ENCODE data around the gene WBP2NL. TPM values are rescaled to one million over a fixed set of nuclear protein-coding genes. Genes with fewer than 3 reads are reported as not detected.

The WBP2NL gene
- total RNA-seq, 2 donors from 2014 or later = 1.3 TPM; not detected in 1

DNA sequence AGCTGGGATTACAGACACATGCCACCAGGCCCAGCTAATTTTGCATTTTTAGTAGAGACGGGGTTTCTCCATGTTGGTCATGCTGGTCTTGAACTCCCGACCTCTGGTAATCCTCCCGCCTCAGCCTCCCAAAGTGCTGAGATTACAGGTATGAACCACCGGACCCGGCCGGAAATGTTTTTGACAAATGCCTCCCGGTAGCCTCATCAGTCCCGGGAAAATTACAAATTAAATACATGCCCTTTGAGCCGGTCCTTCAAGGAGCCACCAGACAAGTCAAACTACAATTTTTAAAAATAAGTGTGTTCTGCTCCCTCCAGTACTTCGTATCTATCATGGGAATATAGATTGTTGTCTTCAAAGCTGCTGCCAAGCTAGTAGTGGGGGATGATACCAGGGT is 17.5 kb downstream of the WBP2NL start:
- no peaks in the 10 kb centered on the region for H3K4me1 ChIP-seq (ENCODE audit: control insufficient read depth in 1 of 2, low read depth in 2 of 2)
- no peak for ATAC-seq (ENCODE audit: insufficient number of reproducible peaks, low FRiP score, low read depth)

DNA sequence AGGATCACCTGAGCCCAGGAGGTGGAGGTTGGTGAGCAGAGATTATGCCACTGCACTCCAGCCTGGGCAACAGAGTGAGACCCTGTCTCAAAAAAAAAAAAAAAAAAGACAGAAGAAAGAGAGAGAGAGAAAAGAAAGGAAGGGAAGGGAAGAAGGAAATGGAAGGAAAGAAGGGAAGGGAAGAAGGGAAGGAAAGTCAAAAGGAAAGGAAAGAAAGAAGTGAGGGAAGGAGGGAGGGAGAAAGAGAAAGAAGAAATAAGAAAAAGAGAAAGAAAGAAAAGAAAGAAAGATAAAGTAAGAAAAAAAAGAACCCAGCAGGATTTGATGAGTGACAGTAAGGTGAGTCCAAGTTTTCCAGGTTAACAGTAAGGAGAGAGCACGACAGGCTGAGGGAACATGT is 19.6 kb downstream of the WBP2NL start:
- Histone ChIP-seq H3K36me3 (no peaks in the 10 kb centered on the region), H3K4me1 (ENCODE audit: control insufficient read depth in 1 of 2, low read depth in 2 of 2) (no peaks in the 10 kb centered on the region), H3K27ac (no peak overlapping the region), H3K9me3 (no peaks in the 10 kb centered on the region), H3K27me3 (replicated peaks; ENCODE audit: insufficient read depth) (no peaks in the 10 kb centered on the region), H3K4me3 (no peak overlapping the region)
- TF ChIP-seq, protein P1, sequence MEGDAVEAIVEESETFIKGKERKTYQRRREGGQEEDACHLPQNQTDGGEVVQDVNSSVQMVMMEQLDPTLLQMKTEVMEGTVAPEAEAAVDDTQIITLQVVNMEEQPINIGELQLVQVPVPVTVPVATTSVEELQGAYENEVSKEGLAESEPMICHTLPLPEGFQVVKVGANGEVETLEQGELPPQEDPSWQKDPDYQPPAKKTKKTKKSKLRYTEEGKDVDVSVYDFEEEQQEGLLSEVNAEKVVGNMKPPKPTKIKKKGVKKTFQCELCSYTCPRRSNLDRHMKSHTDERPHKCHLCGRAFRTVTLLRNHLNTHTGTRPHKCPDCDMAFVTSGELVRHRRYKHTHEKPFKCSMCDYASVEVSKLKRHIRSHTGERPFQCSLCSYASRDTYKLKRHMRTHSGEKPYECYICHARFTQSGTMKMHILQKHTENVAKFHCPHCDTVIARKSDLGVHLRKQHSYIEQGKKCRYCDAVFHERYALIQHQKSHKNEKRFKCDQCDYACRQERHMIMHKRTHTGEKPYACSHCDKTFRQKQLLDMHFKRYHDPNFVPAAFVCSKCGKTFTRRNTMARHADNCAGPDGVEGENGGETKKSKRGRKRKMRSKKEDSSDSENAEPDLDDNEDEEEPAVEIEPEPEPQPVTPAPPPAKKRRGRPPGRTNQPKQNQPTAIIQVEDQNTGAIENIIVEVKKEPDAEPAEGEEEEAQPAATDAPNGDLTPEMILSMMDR (IDR thresholded peaks at IDR 0.05) = no peak
- DNase-seq (ENCODE audit: low spot score) = no peak
- no peak for ATAC-seq (ENCODE audit: insufficient number of reproducible peaks, low FRiP score, low read depth)

More for the DNA sequence above, 17.5 kb downstream of the WBP2NL start:
- Histone ChIP-seq H3K36me3 (no peaks in the 10 kb centered on the region), H3K9me3 (peaks cover 3% of the 10 kb centered on the region), H3K27me3 (replicated peaks; ENCODE audit: insufficient read depth) (no peaks in the 10 kb centered on the region), H3K4me3 (no peak overlapping the region), H3K27ac (no peak overlapping the region)
- TF ChIP-seq, protein P1 (IDR thresholded peaks at IDR 0.05) = no peak
- DNase-seq (ENCODE audit: low spot score) = no peak

DNA sequence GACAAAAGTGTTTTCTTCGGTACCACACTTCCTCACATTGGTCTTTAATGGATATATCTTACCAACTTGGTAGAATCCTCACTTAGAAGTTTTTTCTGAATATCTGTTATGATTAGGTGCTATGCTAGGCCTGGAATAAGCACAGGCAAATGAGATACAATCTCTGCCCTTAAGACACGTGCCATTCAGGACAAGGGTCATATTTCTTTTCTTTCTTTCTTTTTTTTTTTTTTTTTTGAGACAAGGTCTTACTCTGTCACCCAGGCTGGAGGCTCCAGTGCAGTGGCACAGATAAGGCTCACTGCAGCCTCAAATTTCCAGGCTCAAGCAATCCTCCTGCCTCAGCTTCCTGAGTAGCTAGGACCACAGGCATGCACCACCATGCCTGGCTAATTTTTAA is 23.0 kb downstream of the WBP2NL start:
- no peaks in the 10 kb centered on the region for H3K36me3 ChIP-seq
- no peaks in the 10 kb centered on the region for H3K9me3 ChIP-seq
- H3K27ac ChIP-seq = no peak overlapping the region
- no peaks in the 10 kb centered on the region for H3K27me3 ChIP-seq (replicated peaks; ENCODE audit: insufficient read depth)
- DNase-seq (ENCODE audit: low spot score) (no peak), ATAC-seq (ENCODE audit: insufficient number of reproducible peaks, low FRiP score, low read depth) (no peak)
- H3K4me1 ChIP-seq (ENCODE audit: control insufficient read depth in 1 of 2, low read depth in 2 of 2) = no peaks in the 10 kb centered on the region
- TF ChIP-seq, protein P1 (IDR thresholded peaks at IDR 0.05) = no peak
- H3K4me3 ChIP-seq = no peak overlapping the region

DNA sequence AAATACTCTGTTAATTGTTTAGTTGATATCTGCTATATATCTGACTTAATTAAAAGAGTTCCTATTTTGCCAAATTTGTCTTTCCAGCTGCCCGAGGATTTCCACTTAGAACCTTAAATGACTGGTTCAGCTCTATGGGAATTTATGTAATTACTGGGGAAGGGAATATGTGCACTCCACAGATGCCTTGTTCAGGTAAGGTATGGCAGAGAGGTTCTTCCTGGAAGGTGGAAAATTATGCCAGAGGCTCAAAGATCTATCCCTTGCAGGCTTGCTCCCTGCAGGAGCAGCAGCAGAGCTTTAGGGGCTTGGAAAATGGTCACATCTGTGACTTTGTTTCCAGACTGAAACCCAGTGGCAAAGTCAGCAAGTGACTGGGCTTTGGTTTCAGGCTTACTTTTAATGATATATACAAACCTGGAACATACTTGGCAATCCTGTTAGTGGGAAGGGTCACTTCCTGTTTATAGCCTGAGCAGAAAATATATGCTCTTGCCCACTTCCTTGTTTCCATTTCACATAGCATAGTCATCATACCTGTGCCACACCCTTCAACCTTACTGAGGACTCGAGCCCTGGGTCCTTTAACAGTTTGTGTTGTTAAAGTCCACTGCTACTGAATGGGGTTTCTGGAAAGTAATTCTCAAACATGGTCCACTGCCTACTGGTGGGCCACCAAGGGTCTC is 23.7 kb downstream of the WBP2NL start:
- Histone ChIP-seq H3K4me3 (no peak overlapping the region), H3K27ac (no peak overlapping the region), H3K4me1 (ENCODE audit: control insufficient read depth in 1 of 2, low read depth in 2 of 2) (no peaks in the 10 kb centered on the region), H3K36me3 (no peaks in the 10 kb centered on the region), H3K9me3 (no peaks in the 10 kb centered on the region), H3K27me3 (replicated peaks; ENCODE audit: insufficient read depth) (no peaks in the 10 kb centered on the region)
- DNase-seq (ENCODE audit: low spot score) (no peak), ATAC-seq (ENCODE audit: insufficient number of reproducible peaks, low FRiP score, low read depth) (no peak)
- TF ChIP-seq, protein P1 (IDR thresholded peaks at IDR 0.05) = no peak

DNA sequence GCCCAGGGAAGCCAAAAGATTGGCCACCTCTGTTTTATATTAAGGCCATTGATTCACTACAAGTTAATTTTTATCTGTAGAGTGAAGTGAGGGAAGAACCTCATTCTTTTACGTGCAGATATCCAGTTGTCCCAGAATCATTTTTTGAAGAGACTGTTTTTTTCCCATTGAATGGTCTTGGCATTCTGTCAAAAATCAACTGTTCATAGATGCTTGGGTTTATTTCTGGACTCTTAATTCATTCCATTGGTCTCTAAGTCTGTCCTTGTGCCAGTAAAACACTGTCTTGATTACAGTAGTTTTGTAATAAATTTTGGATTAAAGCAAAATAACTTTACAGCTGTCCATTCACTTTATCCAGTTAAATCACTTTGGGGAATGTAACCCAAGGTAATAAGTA is 26.8 kb downstream of the WBP2NL start:
- Histone ChIP-seq H3K27ac (no peak overlapping the region), H3K9me3 (no peaks in the 10 kb centered on the region), H3K4me1 (ENCODE audit: control insufficient read depth in 1 of 2, low read depth in 2 of 2) (no peaks in the 10 kb centered on the region), H3K27me3 (replicated peaks; ENCODE audit: insufficient read depth) (no peaks in the 10 kb centered on the region), H3K4me3 (no peak overlapping the region), H3K36me3 (no peaks in the 10 kb centered on the region)
- TF ChIP-seq, protein P1 (IDR thresholded peaks at IDR 0.05) = no peak
- DNase-seq (ENCODE audit: low spot score) (no peak), ATAC-seq (ENCODE audit: insufficient number of reproducible peaks, low FRiP score, low read depth) (no peak)
